ENCODE results near the gene BACH2. TPM values are rescaled to one million over a fixed set of nuclear protein-coding genes. Genes with fewer than 3 reads are reported as not detected.

The BACH2 gene
- total and polyA plus RNA-seq, 10 of the 15 experiments (the other 5 are each of a cell fraction or from before 2014, with no cell fraction given) = 0.03 to 0.28 (median 0.04) TPM; not detected in 3

GRCh38 chr6:90015883-90016282, 280.8 kb downstream of the BACH2 start:
- Histone ChIP-seq H3K9ac (ENCODE audit: control insufficient read depth, insufficient read depth, low read length) (no peak overlapping the region), H3K4me3 (no peak overlapping the region), H3K4me1 (ENCODE audit: control insufficient read depth, insufficient read depth, low read length) (no peaks in the 10 kb centered on the region), H3K9me3 (replicated peaks; ENCODE audit: control insufficient read depth, insufficient read depth, low read length) (no peaks in the 10 kb centered on the region), H3K27me3 (replicated peaks in 1 of 2; ENCODE audit: control insufficient read depth in 2 of 2, insufficient read depth in 2 of 2, low read length in 1 of 2) (0 out of 4 replicates have a peak, but pooled peaks cover 0 to 2% of the 10 kb centered on the region in 2 experiments), H4K20me1 (ENCODE audit: control insufficient read depth, insufficient read depth) (no peaks in the 10 kb centered on the region), H3K36me3 (ENCODE audit: control insufficient read depth in 2 of 2, insufficient read depth in 2 of 2, low read length in 1 of 2) (no peaks in the 10 kb centered on the region), H3K79me2 (ENCODE audit: control insufficient read depth, insufficient read depth, low read length) (no peaks in the 10 kb centered on the region), H2AFZ (ENCODE audit: control insufficient read depth, low read depth, low read length) (no peak overlapping the region), H3K4me2 (ENCODE audit: control insufficient read depth, insufficient read depth) (no peak overlapping the region), H3K27ac (ENCODE audit: control insufficient read depth, insufficient read depth) (no peak overlapping the region)
- ChIA-PET RAD21 (ENCODE audit: unreplicated experiment) (no interaction called here), POLR2A (no interaction called here), CTCF (no interaction called here), SMC1A (ENCODE audit: uncharacterized antibody, unreplicated experiment) (no interaction called here)
- no peak for ATAC-seq
- TF ChIP-seq TARDBP (IDR thresholded peaks at IDR 0.05; ENCODE audit: borderline replicate concordance) (no peak), ZNF687 (IDR thresholded peaks at IDR 0.05) (no peak), SPI1 (IDR thresholded peaks at IDR 0.05; ENCODE audit: borderline replicate concordance, insufficient read depth, low read depth, low read length) (no peak), PRDM15 (CRISPR knock-in tag; IDR thresholded peaks at IDR 0.05) (no peak), BCLAF1 (IDR thresholded peaks at IDR 0.05) (no peak), ATF3 (IDR thresholded peaks at IDR 0.05; ENCODE audit: borderline replicate concordance, extremely low read depth, low read depth, low read length) (no peak), POLR2A (IDR thresholded peaks at IDR 0.05; ENCODE audit: low read depth, low read length) (no peak), MXI1 (IDR thresholded peaks at IDR 0.05; ENCODE audit: low read depth, low read length) (no peak), CHD2 (IDR thresholded peaks at IDR 0.05; ENCODE audit: borderline replicate concordance, low read depth, low read length) (no peak)
- no peak for DNase-seq (ENCODE audit: low read depth, low spot score)
- FAIRE-seq = no peak
- no TSS peak for BruUV-seq (replicated peaks)
- 0% methylated on average over 1 of the region's 1 CpG for WGBS (ENCODE audit: insufficient coverage, insufficient replicate concordance, low lambda C conversion rate, missing lambda C conversion rate)
- in situ Hi-C loops (cut with MboI) = no loop called here
- intact Hi-C loops (cut with micrococcal nuclease; ENCODE audit: unreplicated experiment) = no loop called here
